AG09319 (cell line): Measurements from ENCODE around the gene ADAMTSL3.
"Not testable (repeated sequence)": the region's sequence is repeated elsewhere in the genome, so short reads cannot be mapped to it uniquely, and the experiment has no call there.

Source experiments
- DNase-seq: peaks from one replicate; pipeline ENCODE4 v3.0.0-alpha.2; 2010; ENCODE audit warnings: low read depth; ENCODE audit errors: extremely low read depth
- CTCF ChIP-seq: IDR thresholded peaks from 2 replicates; pipeline ENCODE4 v1.5.1; 2011; ENCODE audit warnings: low read depth, mild to moderate bottlenecking, inconsistent platforms, low read length, moderate library complexity

Gene ADAMTSL3

DNA sequence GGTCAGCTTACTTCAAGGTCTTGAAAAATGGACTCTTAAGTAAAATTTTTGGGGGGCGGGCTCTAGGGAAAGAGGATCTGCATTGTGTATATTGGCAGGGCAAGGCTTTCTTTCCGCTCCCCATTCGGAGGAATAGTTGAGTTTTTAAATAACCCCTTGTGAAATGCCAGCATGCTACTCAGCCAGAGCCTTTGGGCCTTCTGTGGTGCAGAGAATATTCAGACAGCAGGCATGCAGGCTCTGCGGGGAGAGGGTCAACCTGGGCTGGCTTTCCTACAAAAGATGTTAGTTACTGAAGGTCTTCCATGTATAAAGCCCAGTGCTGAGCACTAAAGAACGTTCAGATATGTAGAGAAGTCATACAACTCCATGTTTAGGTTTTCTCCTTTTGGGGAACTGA, 40.6 kb downstream of the ADAMTSL3 start:
- no peak for DNase-seq
- no peak for TF ChIP-seq CTCF

GRCh38 chr15:83695246-83695645, 41.3 kb downstream of the ADAMTSL3 start:
- DNase-seq, result no peak
- no peak for TF ChIP-seq CTCF

DNA sequence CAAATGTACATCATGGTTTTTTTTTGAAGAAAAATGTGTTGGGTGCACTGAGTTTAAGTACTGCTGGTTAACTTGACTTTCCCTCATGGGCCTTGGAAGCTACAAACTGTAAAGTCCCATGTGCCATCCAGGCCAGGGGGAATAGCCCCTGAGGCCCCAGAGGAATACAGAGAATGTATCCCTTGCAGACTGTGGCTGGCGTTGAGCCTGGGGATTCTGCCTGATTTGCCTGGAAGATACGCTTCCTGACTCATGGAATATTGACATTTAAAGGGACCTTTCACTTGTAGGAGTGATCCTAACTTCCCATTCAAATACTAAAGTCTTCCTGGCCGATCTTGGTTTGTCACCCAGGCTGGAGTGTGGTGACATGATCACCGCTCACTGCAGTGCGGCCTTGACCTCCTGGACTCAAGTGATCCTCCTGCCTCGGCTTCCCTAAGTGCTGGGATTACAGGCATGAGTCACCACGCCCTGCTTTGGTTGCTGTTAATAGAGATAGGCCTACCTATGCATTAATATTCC, 42.0 kb downstream of the ADAMTSL3 start:
- no peak for DNase-seq
- TF ChIP-seq CTCF, result no peak

DNA sequence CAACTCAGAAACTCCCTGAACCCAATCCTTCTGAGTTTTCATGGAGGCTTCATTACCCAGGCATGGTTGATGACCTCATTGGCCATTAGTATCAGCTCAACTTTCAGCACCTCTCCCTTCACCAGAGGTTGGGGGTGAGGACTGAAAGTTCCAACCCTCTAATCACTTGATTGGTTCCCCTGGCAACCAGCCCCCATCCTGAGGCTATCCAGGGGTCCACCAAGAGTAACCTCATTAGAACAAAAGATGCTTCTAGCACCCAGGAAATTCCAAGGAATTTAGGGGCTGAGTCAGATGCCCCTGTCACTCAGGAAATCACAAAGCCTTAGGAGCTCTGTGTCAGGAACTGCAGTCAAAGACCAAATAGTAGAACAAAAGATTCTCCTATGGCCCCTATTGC, 43.8 kb downstream of the ADAMTSL3 start:
- TF ChIP-seq CTCF, result no peak
- no peak for DNase-seq

- DNase-seq, result no peak
- TF ChIP-seq CTCF, result no peak
Measured at GRCh38 chr15:83698294-83698693, 44.4 kb downstream of the ADAMTSL3 start.

GRCh38 chr15:83699028-83699427, 45.1 kb downstream of the ADAMTSL3 start:
- no peak for DNase-seq
- TF ChIP-seq CTCF, result no peak

DNA sequence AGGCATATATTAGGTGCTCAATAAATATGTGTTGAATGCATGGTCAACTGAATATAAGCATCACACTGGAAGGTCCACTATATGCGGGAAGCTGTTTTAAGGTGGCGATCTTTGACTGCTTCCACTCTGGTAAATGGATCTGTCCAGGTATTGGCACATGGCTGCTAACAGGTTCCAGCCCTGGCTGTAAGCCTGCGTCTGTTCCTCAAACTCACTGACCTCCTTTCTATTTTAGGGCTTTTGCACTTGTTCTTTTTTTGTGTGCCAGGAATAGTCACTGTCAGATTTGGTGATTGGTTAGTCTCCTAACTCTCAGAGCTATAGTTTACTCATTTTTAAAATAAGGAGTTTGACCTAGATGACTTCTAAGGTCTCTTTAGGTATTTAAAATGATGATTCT, 46.2 kb downstream of the ADAMTSL3 start:
- no peak for DNase-seq
- TF ChIP-seq CTCF, result no peak

GRCh38 chr15:83702314-83702713, 48.4 kb downstream of the ADAMTSL3 start:
- DNase-seq, result not testable (repeated sequence)
